Left colon (tissue), 2 donors: ENCODE results near the gene C3orf62. TPM values are rescaled to one million over a fixed set of nuclear protein-coding genes. Genes with fewer than 3 reads are reported as not detected.
"Not testable (repeated sequence)": the region's sequence is repeated elsewhere in the genome, so short reads cannot be mapped to it uniquely, and the experiment has no call there.

Experiments
- ATAC-seq: fragments of 200-7000 bp; cut with Tn5 transposase; one replicate; pipeline ENCODE4 v1.9.1; 2020; ENCODE audit warnings: mild to moderate bottlenecking, moderate library complexity
- DNase-seq, 2 donors: peaks; one replicate each; pipeline ENCODE4 v3.0.0-alpha.2; 2020
- intact Hi-C, 2 donors: fragments of 100-400 bp; cut with DNase I in 1 of 2; cut with micrococcal nuclease in 1 of 2; formaldehyde crosslinking; loops; one replicate each; pipeline versions ENCODE4 v1.11.2 to v1.14.0; 2022; cut with DNase I, micrococcal nuclease
- total RNA-seq, 2 donors: library from RNA; stranded (reverse); fragmentation: NEBNext Ultra II Directional; extraction: Animal tissue kit (Norgen Biotek cat#: 25700); gene quantifications; one replicate each; pipeline ENCODE4 v1.2.1, GENCODE V29; 2021
- donor health status: DM: no; HTN: no; CAD: no.
- donor health status: DM: yes; HTN: yes; CAD: no.

C3orf62 gene
- total RNA-seq, 2 donors from 2014 or later, result 4.7 to 4.8 TPM

DNA sequence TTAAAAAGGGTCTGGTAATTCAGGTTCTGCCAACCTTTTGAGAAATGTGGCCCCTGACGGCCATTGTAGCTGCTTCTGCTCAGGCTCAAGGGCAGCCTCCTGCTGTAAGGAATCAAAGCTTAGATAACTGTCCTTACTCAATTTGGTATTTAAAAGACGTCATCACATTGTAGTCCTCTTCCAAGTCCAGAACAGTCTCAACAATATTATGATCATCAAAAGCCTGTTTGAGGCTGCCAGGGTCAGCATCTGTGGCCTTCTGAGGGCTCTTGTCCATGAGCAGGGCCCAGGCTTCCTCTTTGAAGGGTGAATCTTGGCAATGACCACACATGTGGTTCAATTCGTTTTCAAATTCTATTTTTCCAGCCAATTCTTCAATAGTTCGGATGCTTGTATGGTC is 6.0 kb downstream of the C3orf62 start:
- intact Hi-C loops, result no loop called here
- ATAC-seq (no peak), DNase-seq (no peak)

- DNase-seq, result no peak
- intact Hi-C loops, result no loop called here
- no peak for ATAC-seq
Observed at GRCh38 chr3:49270156-49270500, 6.9 kb downstream of the C3orf62 start.

DNA sequence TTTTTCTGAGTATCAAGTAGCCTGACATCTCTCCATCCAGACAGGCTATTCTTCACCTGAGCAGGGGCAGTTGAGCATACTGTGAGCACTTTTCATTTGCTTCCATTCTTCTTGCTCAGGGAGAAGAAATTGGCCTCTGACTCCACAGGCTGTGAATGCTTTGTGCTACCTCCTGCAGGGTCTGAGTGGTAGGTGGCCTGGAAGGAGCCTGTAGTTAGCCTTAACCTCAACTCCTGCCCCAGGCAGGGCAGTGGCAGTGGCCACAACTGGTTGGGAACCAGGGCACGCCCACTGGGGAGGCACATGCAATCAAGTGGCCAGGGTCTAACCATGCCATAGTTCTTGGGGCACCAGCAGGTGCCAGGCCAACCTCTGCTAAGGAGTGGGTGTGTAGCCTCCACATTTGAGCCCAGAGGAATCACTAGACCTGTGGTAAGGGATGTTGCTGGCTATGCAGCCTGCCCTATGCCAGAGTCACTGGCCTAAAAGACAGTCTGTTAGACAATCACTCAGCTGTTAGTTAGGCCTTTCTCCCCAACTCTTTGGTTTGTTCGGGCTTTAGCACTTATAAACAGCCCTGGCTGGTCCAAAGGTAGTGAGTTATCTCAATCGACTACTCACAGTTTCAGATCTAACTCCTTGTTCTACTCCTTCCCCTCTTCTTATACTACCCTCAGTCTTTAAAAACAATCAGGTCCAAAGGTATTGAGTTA is 7.4 kb downstream of the C3orf62 start:
- ATAC-seq, result no peak
- intact Hi-C loops, result no loop called here
- no peak for DNase-seq

DNA sequence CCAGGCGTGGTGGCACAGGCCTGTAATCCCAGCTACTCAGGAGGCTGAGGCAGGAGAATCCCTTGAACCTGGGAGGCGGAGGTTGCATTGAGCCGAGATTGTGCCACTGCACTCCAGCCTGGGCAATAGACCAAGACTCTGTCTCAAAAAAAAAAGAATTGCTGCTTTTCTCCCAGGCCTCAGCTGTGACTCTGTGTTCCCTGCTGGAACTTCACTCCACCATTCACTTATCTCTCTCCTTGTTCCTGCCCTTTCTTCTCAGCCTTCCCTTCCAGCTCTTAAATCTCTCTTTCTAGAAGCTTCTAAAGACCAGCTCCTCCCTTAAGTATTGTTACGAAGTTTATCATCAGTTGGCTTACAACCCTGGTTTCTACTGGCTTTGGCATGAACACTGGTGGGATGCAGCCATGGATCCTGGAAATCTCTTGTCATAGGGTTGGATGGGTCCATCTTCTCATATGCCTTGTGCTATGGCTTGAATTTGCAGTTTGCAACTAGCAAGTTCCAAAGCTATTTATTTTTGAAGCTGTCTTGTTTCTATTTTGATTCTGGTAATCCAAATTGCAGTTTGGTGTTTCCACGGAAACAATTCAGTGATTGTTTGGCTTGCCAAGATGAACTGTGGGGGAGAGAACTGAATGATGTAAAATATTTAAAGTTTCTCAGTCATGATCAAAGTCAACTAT is 10.5 kb downstream of the C3orf62 start:
- DNase-seq, result no peak
- intact Hi-C loops, result no loop called here
- ATAC-seq, result no peak

- DNase-seq (no peak), ATAC-seq (no peak)
- intact Hi-C loops, result no loop called here
Observed at GRCh38 chr3:49265661-49266386, 11.2 kb downstream of the C3orf62 start.

DNA sequence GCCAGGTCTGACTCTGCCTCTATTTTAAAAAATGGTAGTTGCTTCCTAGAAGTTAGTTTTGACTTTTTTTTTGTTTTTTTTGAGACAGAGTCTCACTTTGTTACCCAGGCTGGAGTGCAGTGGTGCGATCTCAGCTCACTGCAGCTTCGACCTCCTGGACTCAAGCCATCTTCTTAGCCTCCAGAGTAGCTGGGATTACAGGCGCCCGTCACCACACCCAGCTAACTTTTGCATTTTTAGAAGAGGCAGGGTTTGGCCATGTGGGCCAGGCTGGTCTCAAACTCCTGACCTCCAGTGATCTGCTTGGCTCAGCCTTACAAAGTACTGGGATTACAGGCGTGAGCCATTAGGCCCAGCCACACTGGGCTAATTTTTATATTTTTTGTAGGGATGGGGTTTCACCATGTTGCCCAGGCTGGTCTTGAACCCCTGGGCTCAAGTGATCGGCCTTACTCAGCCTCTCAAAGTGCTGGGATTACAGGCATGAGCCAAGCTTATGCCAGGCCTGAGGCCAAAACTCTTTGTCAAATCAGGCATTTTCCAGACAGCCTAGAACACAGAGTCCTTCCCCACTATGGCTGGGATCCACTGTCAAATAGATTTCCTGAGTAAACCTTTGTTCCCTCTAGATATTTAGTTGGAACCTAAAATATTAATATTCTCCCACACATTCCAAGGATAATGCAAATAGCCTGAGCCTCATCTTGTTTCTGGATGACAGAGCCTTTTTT is 13.7 kb downstream of the C3orf62 start:
- no peak for DNase-seq
- intact Hi-C loops, result no loop called here
- ATAC-seq, result no peak

DNA sequence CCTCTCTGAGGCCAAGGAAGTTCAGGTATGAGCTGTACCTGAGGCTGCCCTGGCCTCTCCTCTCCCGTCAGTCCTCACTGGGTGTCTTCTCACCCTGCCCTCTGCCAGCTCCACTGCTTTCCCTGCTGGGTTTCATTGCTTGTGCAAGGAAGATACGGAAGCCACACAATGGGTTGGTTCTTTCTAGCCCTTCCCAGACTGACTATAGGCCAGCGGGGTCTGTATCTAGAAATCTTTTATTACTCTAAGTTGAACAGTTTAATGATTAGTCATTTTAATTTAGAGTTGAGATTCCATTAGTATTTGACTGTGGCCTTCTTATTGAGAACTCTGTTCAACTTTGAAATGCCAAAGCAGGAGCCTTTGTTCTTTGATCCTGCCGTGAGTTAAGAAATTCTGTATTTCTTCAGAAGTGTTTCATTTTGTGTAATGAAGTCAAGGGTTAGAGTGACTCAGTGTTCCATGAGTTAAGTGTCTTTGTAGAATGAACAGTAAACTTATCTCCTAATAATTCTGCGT is 16.2 kb downstream of the C3orf62 start:
- no peak for ATAC-seq
- intact Hi-C loops, result no loop called here

DNA sequence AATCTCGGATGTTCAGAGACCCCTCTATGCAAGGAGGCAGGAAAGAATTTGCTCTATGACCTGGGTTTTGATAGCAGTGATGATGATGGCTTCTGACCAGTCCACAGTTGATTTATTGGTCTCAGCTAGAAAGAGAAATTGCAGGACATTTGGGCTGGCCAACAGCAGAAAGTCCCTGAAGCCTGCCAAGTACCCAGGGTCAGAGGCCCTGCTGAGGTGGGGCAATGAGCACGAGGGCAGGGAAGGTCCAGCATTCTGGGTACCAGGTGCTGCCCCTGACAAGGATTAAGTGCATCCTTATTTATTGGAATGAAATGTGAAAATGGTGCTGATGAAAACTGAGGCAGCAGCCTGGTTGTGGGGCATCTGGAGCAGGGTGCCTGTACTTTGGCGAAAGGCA is 19.8 kb downstream of the C3orf62 start:
- intact Hi-C loops, result no loop called here
- ATAC-seq, result no peak
- DNase-seq, result no peak

More for the DNA sequence above, 16.2 kb downstream of the C3orf62 start:
- DNase-seq, result no peak

DNA sequence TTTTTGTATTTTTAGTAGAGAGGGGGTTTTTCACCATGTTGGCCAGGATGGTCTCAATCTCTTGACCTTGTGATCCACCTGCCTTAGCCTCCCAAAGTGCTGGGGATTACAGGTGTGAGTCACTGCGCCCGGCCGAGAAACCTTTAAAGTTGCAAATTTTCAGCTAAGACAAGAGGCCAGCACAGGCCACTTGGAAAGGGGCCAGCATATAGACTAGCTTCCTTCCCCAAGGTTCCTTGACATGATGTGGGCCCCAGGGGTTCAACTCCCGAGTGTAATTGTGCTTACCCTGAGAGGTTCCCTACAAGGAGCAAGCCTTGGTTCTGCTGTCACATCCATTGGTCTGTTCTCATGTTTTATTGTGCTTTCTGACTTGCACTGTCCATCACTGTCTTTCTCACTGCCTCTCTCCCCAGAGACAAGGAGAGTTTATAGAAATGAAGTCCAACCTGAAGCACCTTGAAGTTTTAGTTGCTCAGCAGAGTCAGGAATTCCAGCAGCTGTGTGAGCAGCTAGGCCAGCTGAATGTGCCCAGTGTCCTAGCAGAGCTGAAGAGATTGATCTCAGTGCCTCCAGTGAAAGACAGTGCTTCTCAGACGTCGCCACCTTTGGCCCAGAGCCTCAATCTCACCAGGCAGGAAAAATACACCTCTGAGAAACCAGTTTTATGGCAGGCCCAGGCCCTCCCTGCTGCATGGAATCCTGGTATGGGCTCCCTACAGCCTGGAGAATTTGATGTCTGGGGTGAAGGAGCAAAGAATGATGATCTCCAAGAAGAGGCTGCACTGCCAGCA is 21.1 kb downstream of the C3orf62 start:
- intact Hi-C loops, result no loop called here
- ATAC-seq (peak; percentile 75), DNase-seq (no peak)

GRCh38 chr3:49255112-49255511 is 21.9 kb downstream of the C3orf62 start:
- no peak for DNase-seq
- intact Hi-C loops, result no loop called here
- ATAC-seq, result no peak

DNA sequence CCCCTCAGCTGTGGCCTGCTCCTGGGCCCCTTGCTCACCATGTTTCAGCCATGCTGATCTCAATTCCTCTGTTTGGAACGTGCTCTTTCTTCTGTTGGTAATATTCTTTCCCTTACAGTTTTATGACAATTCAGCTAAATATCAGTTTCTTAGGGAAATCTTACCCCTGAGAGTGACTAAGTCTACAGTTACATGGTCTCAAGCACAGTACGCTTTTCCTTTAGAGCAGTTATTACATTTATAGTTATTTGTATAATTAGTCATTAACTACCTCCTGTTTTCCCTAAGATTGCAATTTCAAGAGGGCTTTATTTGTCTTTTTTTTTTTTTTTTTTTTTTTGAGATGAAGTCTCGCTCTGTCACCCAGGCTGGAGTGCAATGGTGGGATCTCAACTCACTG is 23.5 kb downstream of the C3orf62 start:
- no peak for ATAC-seq

DNA sequence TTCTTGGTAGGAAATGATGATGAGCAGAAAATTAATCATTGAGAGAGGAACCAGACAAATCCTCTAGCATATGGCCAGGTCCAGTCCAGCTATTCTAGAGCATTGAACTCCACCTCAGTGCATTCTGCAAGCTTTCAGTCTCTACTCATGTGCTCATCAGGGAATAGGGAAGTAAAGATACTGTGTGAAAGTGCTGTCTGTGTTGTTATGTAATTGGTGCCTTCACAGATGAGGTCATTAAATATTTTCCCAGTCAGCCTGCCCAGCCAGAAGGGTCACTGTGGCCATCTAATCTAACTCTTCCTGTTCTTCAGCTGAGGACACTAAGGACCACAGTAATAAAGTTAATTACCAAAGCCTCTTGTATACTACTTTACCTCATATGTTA is 28.2 kb downstream of the C3orf62 start:
- DNase-seq, result no peak
- intact Hi-C loops, result no loop called here
- ATAC-seq, result peak; percentile 61

More for the DNA sequence above, 23.5 kb downstream of the C3orf62 start:
- DNase-seq, result no peak
- intact Hi-C loops, result no loop called here

DNA sequence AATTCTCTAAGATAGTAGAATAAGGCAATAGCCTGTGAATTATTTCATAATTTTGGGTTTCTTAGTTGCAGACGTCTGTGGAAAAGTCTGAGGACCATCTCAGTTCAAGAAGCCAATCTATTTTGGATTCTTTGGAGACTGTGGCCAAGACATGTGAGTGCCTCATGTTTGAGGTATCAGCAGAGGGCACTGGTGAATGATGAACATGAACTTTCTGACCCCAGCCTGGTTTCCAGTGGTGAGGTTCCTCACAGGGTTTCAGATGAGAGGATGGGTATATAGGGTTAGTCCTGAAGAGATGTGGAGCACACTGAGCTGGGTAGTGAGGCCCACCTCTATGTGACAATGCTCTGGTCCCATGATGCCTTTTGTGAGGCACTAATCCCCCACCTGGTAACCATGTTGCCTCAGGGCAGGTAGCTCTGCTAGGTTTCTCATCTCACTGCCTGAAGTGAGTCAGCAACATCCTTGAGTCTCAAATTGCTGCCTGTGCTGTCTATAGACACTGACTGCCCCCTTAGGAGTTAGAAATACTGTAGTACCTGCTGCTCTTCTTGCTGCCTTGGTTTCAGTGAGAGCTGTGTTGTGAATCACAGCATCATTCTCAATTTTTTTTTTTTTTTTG is 32.3 kb downstream of the C3orf62 start:
- no peak for ATAC-seq
- intact Hi-C loops, result no loop called here
- DNase-seq, result no peak

GRCh38 chr3:49240091-49240490 is 36.9 kb downstream of the C3orf62 start:
- DNase-seq, ATAC-seq, intact Hi-C loops: not testable (repeated sequence)

GRCh38 chr3:49238274-49239127 is 38.5 kb downstream of the C3orf62 start:
- ATAC-seq (peak; percentile 27), DNase-seq (peak in 1 of 2 donors; percentile 44)
- intact Hi-C loops, result no loop called here

DNA sequence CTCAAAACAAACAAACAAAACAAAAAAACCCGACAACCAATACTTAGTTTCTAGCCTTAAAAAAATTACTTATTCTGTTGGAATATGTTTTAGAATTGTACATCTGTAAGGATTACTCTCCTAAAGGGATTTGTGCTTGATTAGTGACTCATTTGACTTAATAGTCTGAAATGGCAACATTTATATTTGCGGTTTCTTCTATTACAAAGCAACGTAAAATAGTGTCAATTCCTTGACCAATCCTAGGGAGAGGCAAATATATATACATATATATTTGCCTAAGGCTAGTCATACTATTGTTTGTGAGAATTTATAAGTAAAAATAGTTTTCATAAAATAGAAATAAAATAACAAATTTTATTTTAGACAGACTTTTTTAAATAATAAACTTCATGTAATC is 39.7 kb downstream of the C3orf62 start:
- intact Hi-C loops, result no loop called here
- no peak for DNase-seq
- no peak for ATAC-seq

- ATAC-seq, result no peak
Observed at GRCh38 chr3:49236226-49236625, 40.8 kb downstream of the C3orf62 start.

More at GRCh38 chr3:49236226-49236625, 40.8 kb downstream of the C3orf62 start:
- intact Hi-C loops, result no loop called here
- DNase-seq, result no peak
